ENCODE measurements around the gene DNM1L. TPM values are rescaled to one million over a fixed set of nuclear protein-coding genes. Genes with fewer than 3 reads are reported as not detected.

DNM1L gene
- total and polyA plus RNA-seq, 2 donors (not counting 3 experiments of a cell fraction or from before 2014, with no cell fraction given), result 24.6 to 103 TPM

DNA sequence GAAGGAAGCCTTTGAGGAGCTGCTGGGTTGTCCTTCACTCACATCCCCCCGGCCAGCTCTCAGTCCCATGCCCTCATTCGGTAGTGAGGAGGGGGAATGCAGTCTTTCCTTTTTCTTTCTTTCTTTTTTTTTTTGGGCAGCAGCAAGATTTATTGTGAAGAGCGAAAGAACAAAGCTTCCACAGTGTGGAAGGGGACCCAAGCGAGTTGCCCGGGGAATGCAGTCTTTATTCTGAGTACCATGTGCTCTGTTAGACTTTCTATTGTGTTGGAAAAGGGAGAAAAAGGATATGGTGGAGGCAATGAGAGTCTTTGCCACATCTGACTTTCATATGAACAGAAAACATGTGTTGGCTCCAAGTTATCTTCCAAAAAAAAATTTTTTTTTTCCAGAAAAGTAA, 106.5 kb downstream of the DNM1L start:
- Histone ChIP-seq H3K9ac (replicated peaks; ENCODE audit: extremely low read depth, insufficient read depth, low read length) (no peak overlapping the region), H3K4me3 (replicated peaks in 1 of 3; ENCODE audit: insufficient read depth in 1 of 3, low read depth in 1 of 3, low read length in 3 of 3) (no peak overlapping the region), H3K9me1 (replicated peaks; ENCODE audit: control insufficient read depth, extremely low read depth, insufficient read depth, low read length) (no peaks in the 10 kb centered on the region), H4K20me1 (replicated peaks; ENCODE audit: control insufficient read depth, extremely low read depth, insufficient read depth, low read length) (no peaks in the 10 kb centered on the region), H3K27ac (ENCODE audit: insufficient read depth, low read depth, low read length) (no peak overlapping the region), H2AFZ (ENCODE audit: low read depth, low read length) (no peak overlapping the region), H3K9me3 (replicated peaks; ENCODE audit: control insufficient read depth, insufficient read depth, low read length) (no peaks in the 10 kb centered on the region), H3K36me3 (ENCODE audit: control insufficient read depth in 2 of 2, extremely low read depth in 1 of 2, insufficient read depth in 2 of 2, low read length in 2 of 2) (no peaks in the 10 kb centered on the region), H3K27me3 (ENCODE audit: control insufficient read depth in 2 of 2, insufficient read depth in 2 of 2, low read length in 2 of 2) (peaks cover 3 to 8% of the 10 kb centered on the region in 2 experiments), H3K4me2 (ENCODE audit: insufficient read depth, low read length) (no peak overlapping the region), H3K79me2 (ENCODE audit: control insufficient read depth, insufficient read depth, low read length) (no peaks in the 10 kb centered on the region), H3K4me1 (ENCODE audit: control insufficient read depth, extremely low read depth, insufficient read depth, low read length) (no peaks in the 10 kb centered on the region)
- dilution Hi-C loops (cut with MboI; ENCODE audit: extremely low pct_ligation_motif_present, low sequenced_read_pairs) (no loop called here), intact Hi-C loops (cut with micrococcal nuclease) (no loop called here)
- no TSS peak for BruUV-seq (replicated peaks)
- DNase-seq (ENCODE audit: low read depth, low spot score) (no peak), FAIRE-seq (no peak)
- no peak for TF ChIP-seq EZH2 (IDR thresholded peaks at IDR 0.05; ENCODE audit: borderline replicate concordance, low read depth, low read length, severe bottlenecking)
- TF ChIP-seq, protein P1, sequence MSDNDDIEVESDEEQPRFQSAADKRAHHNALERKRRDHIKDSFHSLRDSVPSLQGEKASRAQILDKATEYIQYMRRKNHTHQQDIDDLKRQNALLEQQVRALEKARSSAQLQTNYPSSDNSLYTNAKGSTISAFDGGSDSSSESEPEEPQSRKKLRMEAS (IDR thresholded peaks at IDR 0.05; ENCODE audit: insufficient read depth, insufficient read length), result no peak
- no peak for TF ChIP-seq POLR2A (IDR thresholded peaks at IDR 0.05; ENCODE audit: low read depth, low read length)
- no peak for TF ChIP-seq JUN (IDR thresholded peaks at IDR 0.05; ENCODE audit: borderline replicate concordance, insufficient read depth, insufficient read length, low read depth)
- TF ChIP-seq, protein P2, sequence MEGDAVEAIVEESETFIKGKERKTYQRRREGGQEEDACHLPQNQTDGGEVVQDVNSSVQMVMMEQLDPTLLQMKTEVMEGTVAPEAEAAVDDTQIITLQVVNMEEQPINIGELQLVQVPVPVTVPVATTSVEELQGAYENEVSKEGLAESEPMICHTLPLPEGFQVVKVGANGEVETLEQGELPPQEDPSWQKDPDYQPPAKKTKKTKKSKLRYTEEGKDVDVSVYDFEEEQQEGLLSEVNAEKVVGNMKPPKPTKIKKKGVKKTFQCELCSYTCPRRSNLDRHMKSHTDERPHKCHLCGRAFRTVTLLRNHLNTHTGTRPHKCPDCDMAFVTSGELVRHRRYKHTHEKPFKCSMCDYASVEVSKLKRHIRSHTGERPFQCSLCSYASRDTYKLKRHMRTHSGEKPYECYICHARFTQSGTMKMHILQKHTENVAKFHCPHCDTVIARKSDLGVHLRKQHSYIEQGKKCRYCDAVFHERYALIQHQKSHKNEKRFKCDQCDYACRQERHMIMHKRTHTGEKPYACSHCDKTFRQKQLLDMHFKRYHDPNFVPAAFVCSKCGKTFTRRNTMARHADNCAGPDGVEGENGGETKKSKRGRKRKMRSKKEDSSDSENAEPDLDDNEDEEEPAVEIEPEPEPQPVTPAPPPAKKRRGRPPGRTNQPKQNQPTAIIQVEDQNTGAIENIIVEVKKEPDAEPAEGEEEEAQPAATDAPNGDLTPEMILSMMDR (IDR thresholded peaks at IDR 0.05; ENCODE audit: extremely low read depth in 1 of 2, insufficient read depth in 1 of 2, low read depth in 1 of 2, low read length in 2 of 2), result no peak
- TF ChIP-seq POLR2AphosphoS5 (IDR thresholded peaks at IDR 0.05; ENCODE audit: insufficient read depth, low read depth, low read length), result no peak
- TF ChIP-seq GATA2 (IDR thresholded peaks at IDR 0.05; ENCODE audit: insufficient read depth, insufficient read length, low read depth, low read length), result no peak
- TF ChIP-seq MYC (IDR thresholded peaks at IDR 0.05; ENCODE audit: low read depth, low read length), result no peak
- TF ChIP-seq FOS (IDR thresholded peaks at IDR 0.05; ENCODE audit: borderline replicate concordance, insufficient read depth, low read length), result no peak
- CTCF ChIA-PET, result interaction anchor here (0.9 kb wide), 1 partner anchor 30 kb away, joined by 3 read pairs; the partner anchor contains the start of gene YARS2
- POLR2A ChIA-PET, result no interaction called here

Measured in endothelial cell of umbilical vein (primary cell).